Neural progenitor cell (in vitro differentiated cells): ENCODE measurements around the gene TFF2. TPM values are rescaled to one million over a fixed set of nuclear protein-coding genes. Genes with fewer than 3 reads are reported as not detected.

Experiments
- DNase-seq: peaks from one replicate; pipeline ENCODE4 v3.0.0-alpha.2; 2016; ENCODE audit warnings: low spot score
- H2AFZ ChIP-seq: fragments of 200-600 bp; sonication (generic); replicated peaks from 2 replicates; pipeline ENCODE4 v1.6.1; 2016; ENCODE audit warnings: antibody characterized with exemption
- H3F3A ChIP-seq: fragments of 200-600 bp; sonication (generic); 2 replicates; pipeline ENCODE4 v1.6.1; 2016; ENCODE audit warnings: antibody characterized with exemption, low read depth
- H3K27ac ChIP-seq: fragments of 200-600 bp; sonication (generic); 2 replicates; pipeline ENCODE4 v1.5.1; 2016; ENCODE audit warnings: mild to moderate bottlenecking
- H3K27me3 ChIP-seq: fragments of 200-600 bp; sonication (generic); 2 replicates; pipeline ENCODE4 v1.6.1; 2016; ENCODE audit warnings: mild to moderate bottlenecking, moderate library complexity
- H3K36me3 ChIP-seq: fragments of 200-600 bp; sonication (generic); 2 replicates; pipeline ENCODE4 v1.5.1; 2016
- H3K4me1 ChIP-seq: fragments of 200-600 bp; sonication (generic); 2 replicates; pipeline ENCODE4 v1.6.1; 2016; ENCODE audit warnings: mixed run types
- H3K4me2 ChIP-seq: fragments of 200-600 bp; sonication (generic); 2 replicates; pipeline ENCODE4 v1.6.1; 2016
- H3K4me3 ChIP-seq: fragments of 200-600 bp; sonication (generic); 2 replicates; pipeline ENCODE4 v1.5.1; 2016
- H3K79me2 ChIP-seq: fragments of 200-600 bp; sonication (generic); 2 replicates; pipeline ENCODE4 v1.6.1; 2016; ENCODE audit warnings: low read depth
- H3K9ac ChIP-seq: fragments of 200-600 bp; sonication (generic); 2 replicates; pipeline ENCODE4 v1.6.1; 2016
- H3K9me3 ChIP-seq: fragments of 200-600 bp; sonication (generic); 2 replicates; pipeline ENCODE4 v1.5.1; 2016; ENCODE audit warnings: low read depth
- H4K20me1 ChIP-seq: fragments of 200-600 bp; sonication (generic); 2 replicates; pipeline ENCODE4 v1.6.1; 2016; ENCODE audit warnings: low read depth
- H3K27ac Mint-ChIP-seq: 3 replicates; pipeline ENCODE4 v1.8.0; 2021; ENCODE audit warnings: mixed read lengths
- H3K27me3 Mint-ChIP-seq: 2 replicates; pipeline ENCODE4 v1.8.0; 2022; ENCODE audit warnings: low read depth, mild to moderate bottlenecking, inconsistent platforms, moderate library complexity, mixed read lengths; ENCODE audit not compliant: insufficient read depth
- H3K36me3 Mint-ChIP-seq: 3 replicates; pipeline ENCODE4 v1.8.0; 2021; ENCODE audit warnings: mixed read lengths
- H3K4me1 Mint-ChIP-seq: 3 replicates; pipeline ENCODE4 v1.8.0; 2021; ENCODE audit warnings: mixed read lengths
- H3K4me3 Mint-ChIP-seq: 3 replicates; pipeline ENCODE4 v1.8.0; 2021; ENCODE audit warnings: mild to moderate bottlenecking, moderate library complexity, mixed read lengths
- H3K9me3 Mint-ChIP-seq: 3 replicates; pipeline ENCODE4 v1.8.0; 2020; ENCODE audit warnings: mixed read lengths
- CTCF ChIP-seq: fragments of 200-600 bp; sonication (generic); IDR thresholded peaks from 2 replicates; pipeline ENCODE4 v1.5.1; 2017; ENCODE audit warnings: antibody characterized with exemption, mild to moderate bottlenecking
- EZH2 ChIP-seq: fragments of 200-600 bp; sonication (generic); IDR thresholded peaks from 2 replicates; pipeline ENCODE4 v1.6.1; 2017; ENCODE audit warnings: antibody characterized with exemption, mild to moderate bottlenecking, moderate library complexity
- EZH2phosphoT487 ChIP-seq: fragments of 200-600 bp; sonication (generic); IDR thresholded peaks from 2 replicates; pipeline ENCODE4 v1.6.1; 2017; ENCODE audit warnings: antibody characterized with exemption
- total RNA-seq: library from RNA; depleted of rRNA; stranded (reverse); fragments of >200 nt; gene quantifications from 2 replicates; pipeline ENCODE4 v1.2.3, GENCODE V29; 2015; ENCODE audit warnings: low replicate concordance

The TFF2 gene
- total RNA-seq, 1 donor from 2014 or later, result not detected

GRCh38 chr21:42378418-42378817 is 27.6 kb upstream of the TFF2 start:
- H3K27ac ChIP-seq, result no peak overlapping the region
- Mint-ChIP-seq H3K27me3 (peaks cover 8% of the 10 kb centered on the region), H3K27ac (no peak overlapping the region), H3K4me3 (no peak overlapping the region), H3K36me3 (no peaks in the 10 kb centered on the region), H3K4me1 (peaks cover 7% of the 10 kb centered on the region), H3K9me3 (peaks cover 4% of the 10 kb centered on the region)
- no peak for DNase-seq
- peaks cover 10% of the 10 kb centered on the region for H3K4me1 ChIP-seq
- H3K79me2 ChIP-seq, result no peaks in the 10 kb centered on the region
- no peak overlapping the region for H2AFZ ChIP-seq
- H3K9ac ChIP-seq, result no peak overlapping the region
- H3K36me3 ChIP-seq, result no peaks in the 10 kb centered on the region
- H4K20me1 ChIP-seq, result no peaks in the 10 kb centered on the region
- H3K4me2 ChIP-seq, result no peak overlapping the region
- H3F3A ChIP-seq, result no peaks in the 10 kb centered on the region
- H3K27me3 ChIP-seq, result no peaks in the 10 kb centered on the region
- no peaks in the 10 kb centered on the region for H3K9me3 ChIP-seq
- H3K4me3 ChIP-seq, result no peak overlapping the region
- TF ChIP-seq EZH2phosphoT487 (no peak), CTCF (no peak), EZH2 (no peak)

GRCh38 chr21:42377951-42378340 is 27.2 kb upstream of the TFF2 start:
- no peaks in the 10 kb centered on the region for H3K27me3 ChIP-seq
- no peak overlapping the region for H3K27ac ChIP-seq
- Mint-ChIP-seq H3K4me1 (peaks cover 7% of the 10 kb centered on the region), H3K27me3 (peaks cover 8% of the 10 kb centered on the region), H3K4me3 (no peak overlapping the region), H3K9me3 (peaks cover 4% of the 10 kb centered on the region), H3K27ac (no peak overlapping the region), H3K36me3 (no peaks in the 10 kb centered on the region)
- H3K79me2 ChIP-seq, result no peaks in the 10 kb centered on the region
- H3K9me3 ChIP-seq, result no peaks in the 10 kb centered on the region
- H2AFZ ChIP-seq, result no peak overlapping the region
- H3K9ac ChIP-seq, result no peak overlapping the region
- no peaks in the 10 kb centered on the region for H3F3A ChIP-seq
- no peaks in the 10 kb centered on the region for H3K36me3 ChIP-seq
- DNase-seq, result no peak
- peaks cover 10% of the 10 kb centered on the region for H3K4me1 ChIP-seq
- no peak overlapping the region for H3K4me3 ChIP-seq
- TF ChIP-seq CTCF (no peak), EZH2 (no peak), EZH2phosphoT487 (no peak)
- no peak overlapping the region for H3K4me2 ChIP-seq
- H4K20me1 ChIP-seq, result no peaks in the 10 kb centered on the region

- no peak overlapping the region for H2AFZ ChIP-seq
- Mint-ChIP-seq H3K27ac (no peak overlapping the region), H3K4me3 (no peak overlapping the region), H3K4me1 (peaks cover 7% of the 10 kb centered on the region), H3K9me3 (peaks cover 2% of the 10 kb centered on the region), H3K36me3 (no peaks in the 10 kb centered on the region), H3K27me3 (peaks cover 8% of the 10 kb centered on the region)
- H3K4me3 ChIP-seq, result no peak overlapping the region
- no peak overlapping the region for H3K4me2 ChIP-seq
- no peaks in the 10 kb centered on the region for H3K79me2 ChIP-seq
- no peak for TF ChIP-seq EZH2phosphoT487
- TF ChIP-seq EZH2, result no peak
- TF ChIP-seq CTCF, result no peak
- H3F3A ChIP-seq, result no peaks in the 10 kb centered on the region
- no peak overlapping the region for H3K27ac ChIP-seq
- no peaks in the 10 kb centered on the region for H4K20me1 ChIP-seq
- H3K36me3 ChIP-seq, result no peaks in the 10 kb centered on the region
- no peak overlapping the region for H3K9ac ChIP-seq
- peaks cover 10% of the 10 kb centered on the region for H3K4me1 ChIP-seq
- no peaks in the 10 kb centered on the region for H3K27me3 ChIP-seq
- no peak for DNase-seq
- no peaks in the 10 kb centered on the region for H3K9me3 ChIP-seq
Measured at GRCh38 chr21:42377211-42377950, 26.6 kb upstream of the TFF2 start.
